GM15510 (cell line): Measurements from ENCODE around the gene COX7B.

Experiments
- POLR2A ChIP-seq: IDR thresholded peaks from 3 replicates; pipeline ENCODE4 v1.6.1; 2011; ENCODE audit warnings: borderline replicate concordance; ENCODE audit not compliant: insufficient read length; ENCODE audit errors: extremely low read depth

Gene COX7B

GRCh38 chrX:77935886-77936285 is 36.6 kb downstream of the COX7B start:
- no peak for TF ChIP-seq POLR2A

GRCh38 chrX:77936299-77936698 is 37.0 kb downstream of the COX7B start:
- no peak for TF ChIP-seq POLR2A

- no peak for TF ChIP-seq POLR2A
Observed at GRCh38 chrX:77937291-77937690, 38.0 kb downstream of the COX7B start.

GRCh38 chrX:77938083-77938680 is 38.9 kb downstream of the COX7B start:
- no peak for TF ChIP-seq POLR2A

DNA sequence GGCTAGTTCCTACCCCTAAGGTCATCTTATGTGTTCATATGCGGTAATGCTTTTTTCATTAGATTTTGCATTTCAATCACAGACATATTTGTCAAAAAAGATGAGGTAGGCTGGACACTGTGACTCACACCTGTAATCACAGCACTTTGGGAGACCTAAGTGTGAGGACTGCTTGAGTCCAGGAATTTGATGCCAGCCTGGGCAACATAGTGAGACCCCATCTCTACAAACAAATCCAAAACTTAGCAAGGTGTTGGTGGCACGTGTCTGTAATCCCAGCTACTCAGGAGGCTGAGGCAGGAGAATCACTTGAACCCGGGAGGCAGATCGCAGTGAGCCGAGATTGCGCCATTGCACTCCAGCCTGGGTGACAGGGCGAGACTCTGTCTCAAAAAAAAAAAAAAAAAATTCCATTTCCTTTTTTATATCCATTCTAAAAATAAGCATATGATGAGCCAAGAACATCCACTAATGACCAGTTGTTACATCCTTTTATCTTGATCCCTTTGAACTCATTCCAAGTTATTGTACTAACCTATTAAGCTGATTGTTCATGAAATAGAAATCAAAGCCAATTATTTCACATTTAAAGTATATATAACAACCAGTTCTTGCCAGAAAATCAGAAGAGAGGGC is 46.8 kb downstream of the COX7B start:
- no peak for TF ChIP-seq POLR2A

DNA sequence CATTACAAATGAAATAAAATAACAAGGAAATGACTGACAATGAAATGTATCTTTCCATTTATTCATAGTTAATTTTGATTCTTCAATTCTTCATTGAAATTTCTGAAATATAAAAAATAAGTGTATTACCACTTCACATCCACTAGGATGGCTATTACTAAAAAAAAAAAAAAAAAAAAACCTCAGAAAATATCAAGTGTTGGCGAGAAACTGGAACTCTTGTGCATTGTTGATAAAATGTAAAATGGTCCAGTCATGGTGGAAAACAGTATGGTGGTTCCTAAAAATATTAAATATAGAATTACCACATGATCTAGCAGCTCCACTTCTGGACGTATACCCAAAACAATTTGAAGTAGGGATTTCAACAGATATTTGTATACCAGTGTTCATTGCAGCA is 47.3 kb downstream of the COX7B start:
- TF ChIP-seq POLR2A: no peak

DNA sequence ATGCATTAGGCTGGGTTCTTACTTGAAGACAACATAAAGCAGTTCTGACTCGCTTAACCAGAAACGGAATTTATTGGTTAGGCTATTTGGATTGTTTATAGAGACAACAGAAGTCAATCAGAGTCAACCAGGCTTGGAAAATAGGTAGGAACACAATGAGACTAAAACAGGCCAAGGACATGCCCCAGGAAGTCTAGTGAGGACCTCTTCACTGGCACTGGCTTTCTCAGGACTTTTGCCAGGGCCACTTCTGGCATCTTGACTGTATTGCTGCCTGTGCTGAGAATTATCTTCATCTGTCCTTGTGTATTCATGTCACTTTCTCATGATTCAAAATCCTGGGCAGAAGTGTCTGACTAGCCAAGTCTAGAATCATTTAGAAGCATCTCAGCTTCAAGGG is 50.6 kb downstream of the COX7B start:
- TF ChIP-seq POLR2A: no peak

- TF ChIP-seq POLR2A: no peak
Observed at GRCh38 chrX:77952173-77952572, 52.9 kb downstream of the COX7B start.

DNA sequence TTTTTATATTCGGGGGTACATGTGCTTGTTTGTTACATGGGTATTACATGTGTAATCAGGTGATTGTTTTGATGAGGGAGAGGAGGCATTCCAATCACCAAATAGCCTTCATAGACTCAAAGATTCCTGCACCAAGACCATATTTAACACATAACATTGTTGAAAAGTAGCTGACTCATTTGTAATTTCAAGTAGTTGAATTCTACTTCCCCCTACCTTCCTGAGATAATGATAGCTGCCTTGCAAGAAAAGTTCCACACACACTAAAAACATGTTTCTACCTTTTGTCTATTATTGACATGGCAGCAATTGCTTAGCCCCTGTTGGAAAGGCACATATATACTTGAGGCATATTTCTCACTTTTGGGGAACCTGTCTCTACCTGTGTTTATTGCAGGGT is 54.0 kb downstream of the COX7B start:
- TF ChIP-seq POLR2A: no peak

DNA sequence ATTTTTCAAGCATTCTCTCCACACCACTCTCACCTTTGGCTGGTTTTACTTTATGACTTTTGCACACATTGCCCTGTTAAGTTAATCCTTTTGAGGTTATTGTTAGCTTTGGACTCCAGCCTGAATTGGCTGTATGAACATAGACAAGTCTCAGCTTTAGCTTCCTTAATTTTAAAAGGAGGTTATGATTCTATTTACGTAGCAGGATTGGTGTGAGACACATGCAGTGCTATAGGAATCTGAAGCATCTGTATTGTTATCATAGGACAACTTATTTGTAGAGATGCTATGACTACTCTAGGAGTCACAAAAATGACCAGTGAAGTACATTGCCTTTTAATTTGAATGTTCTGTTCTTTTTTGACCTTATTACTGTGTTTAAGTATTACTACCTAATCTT is 54.4 kb downstream of the COX7B start:
- TF ChIP-seq POLR2A: no peak
